Kidney (tissue), 14 donors: ENCODE data around the gene C2CD4D. TPM values are rescaled to one million over a fixed set of nuclear protein-coding genes. Genes with fewer than 3 reads are reported as not detected.

ENCODE experiments used
- DNase-seq, 5 donors: peaks; one replicate each; pipeline ENCODE4 v3.0.0-alpha.2; 2013 to 2020
- FAIRE-seq: peaks from 2 replicates; lab custom pipeline; 2012; peaks lifted over from hg19 to GRCh38; lab: Jason Lieb, UNC
- H3K27ac ChIP-seq, 2 donors: one replicate each; pipeline ENCODE4 v1.7.0; 2013; ENCODE audit warnings: low read depth in 2 of 2, low read length in 2 of 2, inconsistent platforms in 1 of 2
- H3K27me3 ChIP-seq: one replicate; pipeline ENCODE4 v1.7.1; 2013; ENCODE audit warnings: low read length, inconsistent platforms; ENCODE audit not compliant: control insufficient read depth, insufficient read depth
- H3K36me3 ChIP-seq, 3 donors: one replicate each; pipeline versions ENCODE4 v1.7.0 to v1.7.1; 2013; ENCODE audit warnings: low read length in 3 of 3, control low read depth in 1 of 3, inconsistent platforms in 1 of 3; ENCODE audit not compliant: insufficient read depth in 3 of 3, control insufficient read depth in 2 of 3
- H3K4me1 ChIP-seq, 3 donors: one replicate each; pipeline versions ENCODE4 v1.7.0 to v1.7.1; 2013; ENCODE audit warnings: low read length in 3 of 3, inconsistent platforms in 1 of 3, low read depth in 1 of 3; ENCODE audit not compliant: control insufficient read depth in 2 of 3, insufficient read depth in 2 of 3
- H3K4me3 ChIP-seq, 3 donors: one replicate each; pipeline versions ENCODE4 v1.7.0 to v1.8.1; 2013; ENCODE audit warnings: low read length in 3 of 3, control low read depth in 1 of 3, inconsistent platforms in 1 of 3
- H3K9ac ChIP-seq, 3 donors: one replicate each; pipeline versions ENCODE4 v1.7.0 to v1.7.1; 2013; ENCODE audit warnings: low read length in 3 of 3, control low read depth in 1 of 3, inconsistent platforms in 1 of 3
- H3K9me3 ChIP-seq, 3 donors: one replicate each; pipeline versions ENCODE4 v1.7.0 to v1.7.1; 2013; ENCODE audit warnings: low read length in 3 of 3, control low read depth in 1 of 3, inconsistent platforms in 1 of 3; ENCODE audit not compliant: control insufficient read depth in 2 of 3, insufficient read depth in 1 of 3
- CTCF ChIP-seq: IDR thresholded peaks from 3 replicates; pipeline ENCODE4 v1.5.1; 2012; ENCODE audit warnings: mild to moderate bottlenecking, moderate library complexity, borderline replicate concordance; ENCODE audit not compliant: insufficient read depth; ENCODE audit errors: extremely low read depth
- intact Hi-C: fragments of 100-400 bp; cut with DNase I; formaldehyde crosslinking; loops from one replicate; pipeline ENCODE4 v1.11.1; 2022
- polyA plus RNA-seq: library from polyadenylated mRNA; stranded (reverse); fragments of 350-450 nt; fragmentation: Illumina TruSeq; extraction: RNeasy Lipid Tissue Mini Kit (QIAGEN cat#74804); gene quantifications from one replicate; pipeline ENCODE4 v1.2.3, GENCODE V29; 2014; ENCODE audit warnings: low read depth, low replicate concordance; ENCODE audit not compliant: insufficient read depth
- total RNA-seq: library from RNA; stranded (reverse); fragmentation: NEBNext Ultra II Directional; extraction: Animal tissue kit (Norgen Biotek cat#: 25700); gene quantifications from one replicate; pipeline ENCODE4 v1.2.1, GENCODE V29; 2021
- donor health status: control.
- donor health status: control.
- donor health status: control.
- donor health status: control.
- donor health status: control.
- donor health status: DM: yes; HTN: yes; CAD: no.
- donor health status: Normal renal cell carcinoma (clear cell type).

C2CD4D gene
- total and polyA plus RNA-seq, 2 donors from 2014 or later: 0.43 to 0.57 TPM

- Histone ChIP-seq H3K4me3 (no peak overlapping the region), H3K36me3 (peaks cover 0 to 5% (median 0%) of the 10 kb centered on the region in 3 donors), H3K4me1 (peaks cover 0 to 26% (median 22%) of the 10 kb centered on the region in 3 donors), H3K27me3 (no peaks in the 10 kb centered on the region), H3K9ac (peak overlapping the region in 1 of 3 donors; percentile 34), H3K27ac (no peak overlapping the region), H3K9me3 (no peaks in the 10 kb centered on the region)
- TF ChIP-seq CTCF: no peak
- DNase-seq (peak; percentile 84 to 87 (median 84)), FAIRE-seq (no peak)
- intact Hi-C loops: no loop called here
Observed at GRCh38 chr1:151828921-151829320, 10.7 kb downstream of the C2CD4D start.

- Histone ChIP-seq H3K9me3 (no peaks in the 10 kb centered on the region), H3K27ac (no peak overlapping the region)
- intact Hi-C loops: no loop called here
Observed at GRCh38 chr1:151827853-151828252, 11.8 kb downstream of the C2CD4D start.

GRCh38 chr1:151825751-151826660 is 13.6 kb downstream of the C2CD4D start:
- Histone ChIP-seq H3K4me3 (no peak overlapping the region), H3K9ac (no peak overlapping the region), H3K9me3 (no peaks in the 10 kb centered on the region), H3K27me3 (no peaks in the 10 kb centered on the region), H3K36me3 (peaks cover 0 to 5% (median 0%) of the 10 kb centered on the region in 3 donors), H3K4me1 (peaks cover 0 to 14% (median 12%) of the 10 kb centered on the region in 3 donors), H3K27ac (no peak overlapping the region)
- DNase-seq: no peak
- no peak for TF ChIP-seq CTCF
- FAIRE-seq: no peak
- intact Hi-C loops: no loop called here

More at GRCh38 chr1:151827853-151828252, 11.8 kb downstream of the C2CD4D start:
- DNase-seq: no peak
- Histone ChIP-seq H3K9ac (no peak overlapping the region), H3K27me3 (no peaks in the 10 kb centered on the region), H3K4me1 (peaks cover 0 to 20% (median 19%) of the 10 kb centered on the region in 3 donors), H3K36me3 (peaks cover 0 to 5% (median 0%) of the 10 kb centered on the region in 3 donors), H3K4me3 (no peak overlapping the region)
- no peak for FAIRE-seq
- TF ChIP-seq CTCF: no peak
